ENCODE measurements around the gene GAS5.
"Not testable (repeated sequence)": the region's sequence is repeated elsewhere in the genome, so short reads cannot be mapped to it uniquely, and the experiment has no call there.

Gene GAS5

GRCh38 chr1:173864179-173864867 lies 3.5 kb downstream of the GAS5 start:
- peak overlapping the region; percentile 83 for H3K4me3 ChIP-seq (ENCODE audit: low read length)
- TF ChIP-seq ZNF274 (IDR thresholded peaks at IDR 0.05; ENCODE audit: low read depth, low read length) = no peak

GRCh38 chr1:173863224-173864161 lies 4.3 kb downstream of the GAS5 start:
- no peak for TF ChIP-seq ZNF274 (IDR thresholded peaks at IDR 0.05; ENCODE audit: low read depth, low read length)
- H3K4me3 ChIP-seq (ENCODE audit: low read length) = no peak overlapping the region

- H3K4me3 ChIP-seq (ENCODE audit: low read length) = no peak overlapping the region
- no peak for TF ChIP-seq ZNF274 (IDR thresholded peaks at IDR 0.05; ENCODE audit: low read depth, low read length)
Measured at GRCh38 chr1:173862769-173863223, 5.0 kb downstream of the GAS5 start.

GRCh38 chr1:173862146-173862768 lies 5.5 kb downstream of the GAS5 start:
- H3K4me3 ChIP-seq (ENCODE audit: low read length) = not testable (repeated sequence)

- H3K4me3 ChIP-seq (ENCODE audit: low read length) = no peak overlapping the region
- no peak for TF ChIP-seq ZNF274 (IDR thresholded peaks at IDR 0.05; ENCODE audit: low read depth, low read length)
Measured at GRCh38 chr1:173861731-173862145, 6.1 kb downstream of the GAS5 start.

GRCh38 chr1:173860065-173860464 lies 7.7 kb downstream of the GAS5 start:
- no peak overlapping the region for H3K4me3 ChIP-seq (ENCODE audit: low read length)
- no peak for TF ChIP-seq ZNF274 (IDR thresholded peaks at IDR 0.05; ENCODE audit: low read depth, low read length)

- H3K4me3 ChIP-seq (ENCODE audit: low read length) = not testable (repeated sequence)
Measured at GRCh38 chr1:173859547-173859946, 8.2 kb downstream of the GAS5 start.

GRCh38 chr1:173857363-173857917 lies 10.3 kb downstream of the GAS5 start:
- H3K4me3 ChIP-seq (ENCODE audit: low read length) = no peak overlapping the region
- TF ChIP-seq ZNF274 (IDR thresholded peaks at IDR 0.05; ENCODE audit: low read depth, low read length) = no peak

- no peak overlapping the region for H3K4me3 ChIP-seq (ENCODE audit: low read length)
- TF ChIP-seq ZNF274 (IDR thresholded peaks at IDR 0.05; ENCODE audit: low read depth, low read length) = no peak
Measured at GRCh38 chr1:173856903-173857302, 10.9 kb downstream of the GAS5 start.

- TF ChIP-seq ZNF274 (IDR thresholded peaks at IDR 0.05; ENCODE audit: low read depth, low read length) = no peak
- no peak overlapping the region for H3K4me3 ChIP-seq (ENCODE audit: low read length)
Measured at GRCh38 chr1:173856014-173856413, 11.8 kb downstream of the GAS5 start.

- H3K4me3 ChIP-seq (ENCODE audit: low read length) = no peak overlapping the region
- TF ChIP-seq ZNF274 (IDR thresholded peaks at IDR 0.05; ENCODE audit: low read depth, low read length) = no peak
Measured at GRCh38 chr1:173853074-173853473, 14.7 kb downstream of the GAS5 start.

- TF ChIP-seq ZNF274 (IDR thresholded peaks at IDR 0.05; ENCODE audit: low read depth, low read length) = no peak
- H3K4me3 ChIP-seq (ENCODE audit: low read length) = no peak overlapping the region
Measured at GRCh38 chr1:173852105-173852504, 15.7 kb downstream of the GAS5 start.

GRCh38 chr1:173832748-173833147 lies 35.0 kb downstream of the GAS5 start:
- H3K4me3 ChIP-seq (ENCODE audit: low read length) = no peak overlapping the region
- no peak for TF ChIP-seq ZNF274 (IDR thresholded peaks at IDR 0.05; ENCODE audit: low read depth, low read length)

GRCh38 chr1:173827611-173828010 lies 40.2 kb downstream of the GAS5 start:
- TF ChIP-seq ZNF274 (IDR thresholded peaks at IDR 0.05; ENCODE audit: low read depth, low read length) = no peak
- no peak overlapping the region for H3K4me3 ChIP-seq (ENCODE audit: low read length)

Data from GM08714 (cell line).